ENCODE data around the gene SEC22B.
"Not testable (repeated sequence)": the region's sequence is repeated elsewhere in the genome, so short reads cannot be mapped to it uniquely, and the experiment has no call there.

SEC22B gene

GRCh38 chr1:120144626-120145025, 31.7 kb downstream of the SEC22B start:
- not testable (repeated sequence) for DNase-seq

DNA sequence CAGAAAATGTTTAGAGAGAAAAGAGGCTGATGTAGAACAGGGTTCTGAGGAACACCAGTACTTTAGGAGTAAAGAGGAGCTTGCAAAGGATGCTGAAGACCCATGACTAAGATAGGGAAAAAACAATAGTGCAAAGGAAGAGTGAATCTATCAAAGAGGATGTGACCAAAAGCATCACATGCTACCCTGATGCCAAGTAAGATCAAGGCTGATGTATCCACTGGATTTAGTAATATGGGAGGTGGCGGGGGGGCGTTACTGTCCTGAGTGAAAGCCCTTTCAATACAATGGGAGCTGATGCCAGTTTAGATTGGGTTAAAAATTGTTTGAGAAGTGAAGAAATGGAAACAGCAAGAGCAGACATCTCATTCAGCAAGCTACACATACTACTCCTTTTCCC, 32.2 kb downstream of the SEC22B start:
- not testable (repeated sequence) for DNase-seq

DNA sequence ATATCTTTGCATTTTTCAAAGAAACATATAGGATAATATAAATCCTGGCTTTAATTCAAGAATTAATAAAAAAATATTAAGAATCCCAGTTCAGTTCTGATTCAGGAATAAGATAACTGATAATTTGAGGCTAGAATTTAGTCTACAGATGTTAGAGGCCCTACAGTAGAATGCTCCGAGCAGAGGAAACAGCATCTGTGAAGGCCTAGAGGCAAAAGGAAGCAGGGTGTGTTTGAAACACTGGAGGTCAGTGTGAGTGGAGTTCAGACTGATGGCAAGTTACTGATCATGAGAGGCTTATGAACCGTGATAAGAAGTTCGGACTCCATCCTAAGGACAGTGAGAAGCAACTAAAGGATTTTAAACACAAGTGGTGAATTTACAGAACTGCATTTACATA, 33.0 kb downstream of the SEC22B start:
- DNase-seq, result not testable (repeated sequence)

DNA sequence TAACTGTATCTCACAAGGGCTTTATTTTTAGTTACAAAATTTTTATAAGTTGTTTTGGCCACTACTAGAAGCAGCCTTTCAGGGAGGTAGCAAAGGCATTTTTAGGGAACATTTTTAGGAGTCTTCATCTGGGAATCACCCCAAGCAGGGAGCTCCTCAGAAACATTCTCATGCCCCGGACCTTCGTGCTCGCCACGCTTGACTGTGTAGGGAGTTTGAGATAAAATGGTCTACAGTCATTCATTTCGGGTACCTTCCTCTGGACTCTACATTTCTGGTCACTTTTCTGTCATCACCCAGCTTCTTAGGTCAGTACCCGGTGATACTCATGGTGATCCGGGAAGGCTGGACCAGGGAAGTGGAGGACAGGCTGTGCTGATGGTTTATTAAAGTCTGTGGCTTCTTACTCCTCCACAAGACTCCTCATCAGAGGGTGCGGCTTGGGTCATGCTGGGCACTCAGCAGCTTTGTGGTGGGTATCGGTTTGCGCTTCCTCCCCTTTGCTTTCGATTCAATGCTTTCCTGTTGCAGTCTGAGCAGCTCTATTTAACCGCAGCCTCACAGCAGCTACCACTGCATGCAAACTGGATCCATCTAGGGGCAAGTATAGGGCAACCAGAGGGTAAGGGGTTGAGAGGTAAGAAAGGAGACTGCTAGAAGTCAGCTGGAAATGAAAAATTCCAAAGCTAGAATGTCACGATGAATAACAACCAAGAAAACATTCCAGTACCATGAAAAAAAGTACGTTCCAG, 33.6 kb downstream of the SEC22B start:
- DNase-seq, result not testable (repeated sequence)

DNA sequence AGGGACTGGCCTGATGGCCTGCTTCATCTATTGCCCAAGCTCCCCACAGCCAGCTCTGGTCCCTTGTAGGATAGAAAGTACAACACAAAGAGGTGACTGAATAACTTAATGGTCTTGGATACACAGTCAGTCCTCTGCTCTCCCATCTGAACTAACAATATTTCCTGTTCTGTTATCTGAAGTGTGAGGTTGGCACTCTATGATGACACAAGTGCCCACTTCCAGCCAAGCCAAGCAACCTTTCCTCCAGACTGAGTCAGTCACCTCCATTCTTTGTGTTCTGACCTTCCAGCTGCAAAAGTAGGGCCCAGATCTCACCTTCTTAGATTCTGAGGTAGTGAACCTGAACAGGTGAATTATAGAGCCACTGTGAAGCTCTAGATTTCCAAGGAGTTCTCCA, 34.5 kb downstream of the SEC22B start:
- DNase-seq, result not testable (repeated sequence)

DNA sequence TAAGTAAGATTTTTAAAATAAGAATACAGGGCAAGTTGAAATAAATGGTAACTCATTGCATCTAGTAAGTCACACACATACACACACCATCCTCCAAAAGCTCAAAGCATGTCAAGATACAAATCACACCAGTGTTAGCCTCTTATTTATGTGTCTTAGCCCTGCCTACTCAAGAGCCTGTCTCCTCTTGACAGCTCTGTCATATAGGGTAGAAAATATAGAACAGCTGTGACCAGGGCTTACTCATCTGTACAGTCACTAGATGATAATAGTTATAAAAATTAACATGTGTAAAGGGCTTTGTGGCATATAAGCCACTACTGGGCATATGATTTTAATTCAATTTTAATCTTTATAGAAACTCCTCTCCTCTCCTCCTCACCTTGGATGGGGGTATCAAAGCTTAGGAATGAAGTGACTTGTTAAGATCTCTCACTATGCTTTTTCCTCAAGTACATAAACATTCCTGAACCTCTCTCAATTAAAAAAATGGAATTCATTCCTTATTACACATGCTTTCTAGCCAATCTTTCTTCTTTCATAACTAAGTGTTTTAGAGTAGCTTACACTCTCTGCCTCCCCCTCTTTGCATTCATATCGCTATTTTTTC, 35.6 kb downstream of the SEC22B start:
- DNase-seq, result not testable (repeated sequence)

GRCh38 chr1:120136086-120136485, 40.2 kb downstream of the SEC22B start:
- DNase-seq, result not testable (repeated sequence)

DNA sequence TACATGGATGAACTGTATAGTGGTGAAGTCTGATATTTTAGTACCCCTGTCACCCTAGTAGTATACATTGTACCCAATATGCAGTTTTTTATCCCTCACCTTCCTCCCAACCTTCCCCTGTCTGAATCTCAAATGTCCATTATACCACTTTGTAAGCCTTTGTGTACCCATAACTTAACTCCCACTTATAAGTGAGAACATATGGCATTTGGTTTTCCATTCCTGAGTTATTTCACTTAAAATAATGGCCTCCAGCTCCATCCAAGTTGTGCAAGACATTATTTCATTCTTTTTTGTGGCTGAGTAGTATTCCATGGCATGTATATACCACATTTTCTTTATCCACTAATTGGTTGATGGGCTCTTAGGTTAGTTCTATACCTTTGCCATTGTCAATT, 42.4 kb downstream of the SEC22B start:
- not testable (repeated sequence) for DNase-seq

DNA sequence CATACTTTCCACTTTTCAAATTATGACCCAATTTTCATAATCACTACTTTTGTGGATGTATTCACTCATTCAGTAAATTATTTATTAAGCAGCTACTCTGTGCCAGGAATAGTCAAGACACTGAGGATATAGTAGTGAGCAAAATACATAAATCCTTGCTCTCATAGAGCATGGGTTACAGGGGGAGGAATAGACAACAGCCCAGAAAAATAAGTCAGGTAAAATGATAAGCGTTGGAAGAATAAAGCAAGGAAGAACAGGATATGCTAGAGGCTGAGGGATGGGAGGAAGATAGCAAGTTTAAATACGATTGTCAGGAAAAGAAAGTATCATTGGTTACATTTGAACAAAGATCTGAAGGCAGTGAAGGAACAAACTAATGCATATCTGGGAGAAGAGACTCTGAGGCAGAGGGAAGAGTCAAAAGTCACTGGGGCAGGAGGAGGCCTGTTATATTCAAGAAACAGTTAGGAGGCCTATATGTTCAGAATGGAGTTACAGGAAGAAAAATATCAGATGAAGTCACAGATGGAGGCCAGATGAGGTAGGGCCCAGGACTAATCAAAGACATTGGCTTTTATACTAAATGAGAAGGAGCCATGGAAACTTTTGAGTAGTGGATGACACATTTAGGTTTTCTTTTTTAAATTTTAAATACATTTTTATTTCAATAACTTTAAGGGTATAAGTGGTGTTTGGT, 42.9 kb downstream of the SEC22B start:
- DNase-seq, result no peak

GRCh38 chr1:120132406-120132763, 43.9 kb downstream of the SEC22B start:
- DNase-seq, result not testable (repeated sequence)

DNA sequence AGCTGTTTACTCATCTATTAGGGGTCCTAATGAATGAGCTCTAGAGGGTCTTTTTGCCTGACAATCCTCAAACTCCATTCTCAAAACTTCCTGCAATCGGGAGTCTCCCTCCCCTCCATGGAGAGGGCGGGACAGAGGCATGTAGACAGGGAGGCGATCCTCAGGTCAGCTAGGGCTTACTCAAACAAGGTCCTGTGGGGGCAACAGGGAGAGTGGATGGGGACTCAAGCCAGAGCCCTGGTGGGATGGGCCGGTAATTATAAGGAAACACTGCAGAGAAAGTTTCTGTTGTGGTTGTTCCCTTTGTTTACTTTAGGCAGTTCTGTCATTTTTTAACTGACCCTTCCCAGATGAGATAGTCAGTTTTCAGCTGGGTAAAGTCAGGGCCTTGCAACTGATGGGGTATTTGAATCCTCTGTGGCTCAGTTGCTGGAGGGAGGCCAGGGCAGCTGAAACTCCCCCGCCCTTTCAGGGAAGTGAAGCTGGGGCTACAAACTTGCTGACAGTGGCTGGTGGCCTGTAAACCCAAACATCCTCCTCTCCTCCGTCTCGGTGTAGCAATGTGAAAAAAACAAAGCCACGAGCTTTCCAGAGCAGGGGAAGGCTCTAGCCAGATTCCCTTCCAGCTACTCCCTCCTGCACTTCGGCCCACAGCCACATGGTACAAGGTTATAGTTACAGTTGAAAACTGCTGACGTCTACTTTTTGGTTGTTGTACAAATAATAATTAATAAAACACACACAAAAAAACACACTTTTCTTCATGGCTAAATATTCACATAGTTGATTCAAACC, 44.5 kb downstream of the SEC22B start:
- not testable (repeated sequence) for DNase-seq

DNA sequence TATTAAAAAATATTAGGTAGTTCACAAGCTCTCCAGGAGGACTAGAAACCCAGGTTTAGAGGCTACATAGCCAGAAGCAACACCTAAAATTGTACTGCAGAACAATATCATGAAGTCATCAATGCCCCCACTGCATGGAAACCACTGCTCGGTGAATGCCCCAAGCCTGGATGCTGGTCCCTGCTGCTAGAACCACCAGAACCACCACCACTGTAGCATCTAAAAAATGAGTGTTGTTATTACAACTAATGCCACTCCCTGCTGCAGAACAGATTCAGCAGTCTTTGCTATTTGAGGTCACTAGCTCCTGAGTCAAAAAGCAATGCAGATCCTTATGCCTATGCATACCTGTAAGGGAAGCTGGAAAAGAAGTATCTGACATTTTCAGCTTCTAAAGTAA, 48.4 kb downstream of the SEC22B start:
- DNase-seq, result not testable (repeated sequence)

- not testable (repeated sequence) for DNase-seq
Observed at GRCh38 chr1:120126216-120126615, 50.1 kb downstream of the SEC22B start.

DNA sequence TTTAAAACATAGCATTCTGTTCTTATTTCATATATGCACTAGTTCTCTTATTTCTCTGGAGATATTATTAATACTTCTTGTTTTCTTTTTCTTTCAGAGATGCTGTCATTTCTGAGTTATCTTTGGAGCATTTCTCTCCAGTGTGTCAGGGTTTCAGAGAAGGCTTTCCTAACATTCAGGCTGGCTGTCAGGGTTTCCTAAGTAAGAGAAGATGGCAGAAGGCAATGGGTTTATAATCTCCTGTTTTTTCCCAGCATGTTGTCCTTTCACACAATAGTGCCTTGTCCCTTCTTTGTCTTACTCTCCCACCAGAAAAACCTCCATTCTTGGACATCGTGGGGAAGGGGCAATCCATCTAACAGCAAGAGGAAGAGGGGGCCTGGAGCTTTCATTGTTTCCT, 51.7 kb downstream of the SEC22B start:
- DNase-seq, result not testable (repeated sequence)

DNA sequence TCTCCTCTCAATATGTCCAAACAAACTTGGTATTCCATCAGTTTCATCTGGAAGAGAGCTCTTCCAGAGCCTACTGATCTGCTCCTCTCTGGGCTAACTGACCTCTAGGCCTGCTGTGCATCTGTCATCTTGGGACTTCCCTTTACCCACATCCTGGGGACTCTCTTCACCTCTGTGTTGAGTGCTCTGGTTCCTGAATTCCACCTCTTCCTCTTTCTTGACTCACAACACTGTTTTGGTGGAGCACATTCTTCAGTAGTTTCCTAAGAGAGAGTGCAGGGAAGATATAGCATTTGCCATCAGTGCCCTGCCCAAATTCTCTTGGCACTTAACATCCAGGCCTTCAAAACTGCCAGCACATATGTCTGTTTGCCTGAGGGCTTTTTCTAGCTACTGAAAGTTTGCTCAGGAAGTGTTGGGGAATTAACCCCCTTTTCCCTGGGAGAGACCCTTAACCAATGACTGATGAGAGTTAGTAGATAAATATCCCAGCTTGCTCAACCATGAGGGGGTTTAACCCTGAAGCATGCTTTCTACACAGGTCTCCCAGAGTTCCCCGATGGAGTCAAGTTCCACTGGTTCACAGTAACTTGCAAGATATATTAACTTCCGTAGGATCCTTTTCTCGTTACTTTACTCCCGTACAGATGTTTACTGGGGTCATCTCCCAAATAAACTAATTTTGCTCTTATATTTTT, 52.4 kb downstream of the SEC22B start:
- DNase-seq, result not testable (repeated sequence)

GRCh38 chr1:120122262-120122893, 53.9 kb downstream of the SEC22B start:
- not testable (repeated sequence) for DNase-seq

DNA sequence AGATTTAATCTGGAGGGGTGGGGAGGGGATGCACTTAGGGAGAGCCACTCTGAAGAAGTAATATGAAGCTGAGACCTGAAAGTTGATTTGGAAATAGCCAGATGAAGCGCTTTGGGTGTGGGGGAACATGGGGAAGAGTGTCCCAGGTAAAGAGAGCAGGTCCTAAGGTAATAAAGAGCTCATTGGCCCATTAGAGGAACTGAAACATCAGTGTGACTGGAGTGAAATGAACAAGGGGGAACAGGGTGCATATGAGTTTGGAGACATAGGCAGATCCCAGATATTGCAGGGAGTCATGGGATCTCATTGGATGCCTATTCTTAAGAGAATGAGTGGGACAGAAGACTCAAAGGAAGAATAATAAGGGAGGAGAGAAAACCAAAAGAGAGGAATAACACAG, 54.5 kb downstream of the SEC22B start:
- DNase-seq, result not testable (repeated sequence)

DNA sequence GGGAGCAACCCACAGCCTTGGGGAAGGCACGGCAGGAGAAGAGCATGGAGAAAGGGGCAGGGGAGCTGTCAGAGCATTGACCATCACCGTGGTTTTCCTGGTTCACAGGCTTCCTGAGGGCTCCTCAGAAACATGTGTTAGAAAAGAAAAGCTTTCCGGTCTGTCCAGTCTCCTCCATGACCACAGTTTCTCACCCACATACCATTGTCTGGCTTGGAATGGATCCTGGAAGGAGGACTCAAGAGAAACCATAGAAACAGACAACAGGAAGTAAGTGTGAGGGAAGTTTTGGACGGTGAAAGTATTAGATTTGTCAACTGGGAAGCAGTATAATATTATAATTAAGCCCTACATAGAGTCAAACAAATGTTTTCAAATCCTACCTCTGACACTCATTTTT, 55.8 kb downstream of the SEC22B start:
- not testable (repeated sequence) for DNase-seq

DNA sequence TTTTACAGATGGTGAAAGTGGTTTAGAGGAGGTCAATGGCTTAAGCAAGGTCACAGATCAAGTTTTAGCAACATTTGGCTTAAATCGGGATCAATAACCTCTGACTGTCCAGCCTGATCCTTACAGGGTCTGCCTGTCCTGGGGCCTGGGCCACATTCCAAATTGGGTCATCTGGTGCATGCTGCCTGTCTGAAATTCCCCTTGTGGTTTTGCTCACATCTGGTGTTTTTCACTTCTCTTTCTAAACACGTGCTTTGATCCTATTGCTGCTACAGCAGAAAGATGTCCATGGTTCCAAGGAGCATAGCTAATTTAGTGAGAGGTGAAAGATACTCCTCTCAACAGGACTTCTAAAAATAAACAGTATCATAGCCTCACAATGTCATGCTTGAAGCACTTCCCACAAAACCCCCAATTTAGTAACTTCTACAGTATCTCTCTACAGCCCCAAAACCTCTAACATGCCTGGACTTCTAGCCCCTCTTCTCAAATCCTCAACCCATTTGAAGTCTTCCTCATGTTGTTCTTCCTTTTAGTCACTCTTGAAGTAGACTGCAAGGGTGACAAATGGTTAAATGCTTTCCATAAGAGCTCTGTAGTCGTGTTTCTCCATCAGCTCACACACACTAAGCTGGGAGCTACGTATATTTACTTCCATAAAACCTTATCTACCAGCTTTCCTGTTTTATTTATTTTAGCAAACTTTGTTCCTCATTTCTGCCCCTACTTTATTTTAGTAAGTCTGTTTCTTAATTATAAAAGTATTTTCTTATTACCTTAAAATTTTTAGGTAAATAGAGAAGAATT, 58.7 kb downstream of the SEC22B start:
- not testable (repeated sequence) for DNase-seq

DNA sequence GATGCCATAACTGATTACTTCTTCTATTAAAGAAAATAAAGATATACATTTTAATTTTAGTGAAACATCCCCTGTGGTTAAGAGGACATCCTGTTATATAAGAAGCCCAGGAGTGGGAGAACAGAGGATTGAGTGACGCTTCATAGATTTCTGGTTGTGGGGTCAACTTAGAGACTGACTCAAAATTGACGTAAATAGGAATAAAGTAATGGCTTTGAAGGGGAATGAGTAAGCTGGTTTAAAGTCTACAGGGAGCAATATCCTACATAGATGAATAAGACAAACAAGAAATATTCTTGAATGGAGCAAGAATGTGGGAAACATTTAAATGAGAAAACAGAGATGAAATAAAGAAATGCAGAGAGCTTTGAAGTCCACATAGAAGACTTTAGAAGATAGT, 60.2 kb downstream of the SEC22B start:
- not testable (repeated sequence) for DNase-seq

- peak; percentile 11 for DNase-seq
Observed at GRCh38 chr1:120113134-120113533, 63.2 kb downstream of the SEC22B start.

All from NCI-H69 (cell line).